SW480 (cell line): ENCODE results near the gene GALNT10.
A peak's percentile ranks its signal among the peaks of the same experiment; 100 is the strongest.
"Not testable (repeated sequence)": the region's sequence is repeated elsewhere in the genome, so short reads cannot be mapped to it uniquely, and the experiment has no call there.

Experiments
- DNase-seq: peaks from one replicate; pipeline ENCODE4 v3.0.0-alpha.2; 2016; ENCODE audit warnings: low spot score

Gene GALNT10, protein sequence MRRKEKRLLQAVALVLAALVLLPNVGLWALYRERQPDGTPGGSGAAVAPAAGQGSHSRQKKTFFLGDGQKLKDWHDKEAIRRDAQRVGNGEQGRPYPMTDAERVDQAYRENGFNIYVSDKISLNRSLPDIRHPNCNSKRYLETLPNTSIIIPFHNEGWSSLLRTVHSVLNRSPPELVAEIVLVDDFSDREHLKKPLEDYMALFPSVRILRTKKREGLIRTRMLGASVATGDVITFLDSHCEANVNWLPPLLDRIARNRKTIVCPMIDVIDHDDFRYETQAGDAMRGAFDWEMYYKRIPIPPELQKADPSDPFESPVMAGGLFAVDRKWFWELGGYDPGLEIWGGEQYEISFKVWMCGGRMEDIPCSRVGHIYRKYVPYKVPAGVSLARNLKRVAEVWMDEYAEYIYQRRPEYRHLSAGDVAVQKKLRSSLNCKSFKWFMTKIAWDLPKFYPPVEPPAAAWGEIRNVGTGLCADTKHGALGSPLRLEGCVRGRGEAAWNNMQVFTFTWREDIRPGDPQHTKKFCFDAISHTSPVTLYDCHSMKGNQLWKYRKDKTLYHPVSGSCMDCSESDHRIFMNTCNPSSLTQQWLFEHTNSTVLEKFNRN

DNA sequence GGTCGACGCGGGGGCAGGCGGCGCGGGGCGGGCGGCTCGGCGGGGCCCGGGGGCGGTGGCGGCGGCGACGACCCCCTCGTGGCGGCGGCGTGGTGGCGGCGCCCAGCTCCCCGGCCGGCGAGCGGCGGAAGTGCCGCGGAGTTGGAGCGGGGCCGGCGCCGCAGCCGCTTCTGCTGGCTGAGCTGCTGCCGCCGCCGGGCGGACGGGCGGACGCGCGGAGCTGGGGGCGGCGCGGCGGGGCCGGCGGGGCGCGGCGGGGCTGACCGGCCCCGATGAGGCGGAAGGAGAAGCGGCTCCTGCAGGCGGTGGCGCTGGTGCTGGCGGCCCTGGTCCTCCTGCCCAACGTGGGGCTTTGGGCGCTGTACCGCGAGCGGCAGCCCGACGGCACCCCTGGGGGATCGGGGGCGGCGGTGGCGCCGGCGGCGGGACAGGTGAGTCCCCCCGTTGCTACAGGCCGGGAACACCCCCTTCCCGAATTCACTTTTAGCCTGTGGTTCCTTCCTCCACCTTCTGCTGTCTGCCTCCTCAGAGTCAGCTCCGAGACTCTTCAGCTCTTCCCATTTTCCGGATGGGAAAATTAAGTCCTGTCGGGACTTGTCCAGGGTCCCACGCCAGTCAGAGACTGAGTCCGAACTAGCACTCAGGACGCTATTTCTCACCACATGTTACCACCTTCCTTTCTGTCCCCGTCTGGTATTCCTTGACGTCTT, at the start of gene GALNT10:
GALNT10 (plus strand) TSS at position 139 of the 710 bp plus-strand sequence; CDS start at position 273, 134 bp downstream.
- DNase-seq, result peak; percentile 65

DNA sequence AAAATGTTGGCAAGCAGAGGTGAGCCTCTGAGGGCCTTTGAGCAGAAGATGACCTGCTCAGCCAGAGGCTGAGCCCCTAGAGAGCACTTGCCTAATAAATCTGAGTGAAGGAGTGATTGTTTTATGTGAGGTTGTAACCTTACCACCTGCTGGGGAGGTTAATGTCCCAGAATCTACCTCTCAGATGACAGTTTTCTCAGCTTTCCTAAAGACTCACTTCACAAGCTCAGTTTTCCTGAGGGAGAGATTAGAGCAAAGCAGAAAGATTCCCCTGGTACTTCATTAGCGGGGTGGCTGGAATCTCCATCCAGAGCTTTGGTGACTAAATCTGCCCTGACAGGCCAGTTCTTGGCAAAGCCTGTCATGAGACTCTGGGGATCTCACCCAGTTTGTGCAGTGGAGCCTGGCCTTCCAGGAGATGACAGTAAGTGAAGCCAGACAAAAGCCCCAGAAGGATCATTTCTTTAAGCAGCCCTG, 48.8 kb upstream of the GALNT10 start:
- DNase-seq, result no peak

DNA sequence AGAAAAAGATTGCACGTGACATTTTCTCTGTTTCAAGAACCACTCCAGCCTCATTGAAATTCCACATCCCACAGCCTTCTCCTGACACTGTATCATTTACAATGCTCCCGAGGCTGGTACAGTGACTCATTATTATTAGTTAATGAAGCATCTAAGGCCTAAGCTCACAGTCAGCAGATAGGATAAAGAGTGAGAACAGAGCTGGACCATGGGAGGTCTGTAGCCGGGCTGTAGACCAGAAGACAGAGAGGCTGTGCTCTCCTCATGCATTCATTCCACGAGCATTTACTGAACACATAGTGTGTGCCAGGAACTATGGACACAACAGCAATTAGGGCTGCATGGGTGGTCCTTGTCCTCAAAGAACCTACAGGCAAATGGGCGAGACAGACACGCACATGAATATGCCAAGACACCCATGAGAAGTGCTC, 47.3 kb upstream of the GALNT10 start:
- DNase-seq, result no peak

DNA sequence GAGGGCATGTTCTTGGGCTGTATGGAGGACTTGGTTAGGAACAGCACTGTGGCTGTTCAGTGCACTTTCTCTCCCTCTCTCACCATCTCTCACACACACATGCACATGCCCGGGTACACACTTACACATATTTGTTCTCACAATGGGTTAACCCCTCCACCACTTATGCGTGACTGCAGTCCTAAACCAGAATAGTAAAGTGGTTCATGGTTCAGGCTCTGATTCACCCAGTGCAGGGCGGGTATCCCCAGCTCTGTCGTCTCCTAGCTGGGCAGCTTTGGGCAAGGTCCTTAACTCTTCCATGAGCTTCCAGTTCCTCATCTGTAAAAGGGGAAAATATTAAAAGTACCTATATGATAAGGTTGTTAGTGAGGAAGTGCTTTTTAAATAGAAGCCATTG, 45.3 kb upstream of the GALNT10 start:
- no peak for DNase-seq

DNA sequence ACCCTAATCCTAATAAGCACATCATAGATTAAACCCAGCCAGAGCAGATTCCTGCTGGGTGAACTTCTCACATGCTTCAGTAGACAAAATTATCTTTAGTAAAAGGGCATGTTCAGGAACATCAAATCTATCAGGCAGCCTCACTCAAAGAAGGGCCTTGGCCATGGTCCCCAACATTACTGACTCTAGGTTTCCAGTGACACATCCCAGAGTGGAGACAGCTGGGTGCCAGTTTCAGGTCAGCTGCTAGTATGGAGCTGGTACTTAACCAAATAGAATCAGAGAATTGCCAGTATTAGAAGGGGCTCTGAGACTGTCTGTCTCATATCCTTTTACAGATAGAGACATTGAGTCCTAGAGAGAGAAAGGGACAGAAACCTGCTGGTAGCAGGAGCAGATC, 44.1 kb upstream of the GALNT10 start:
- DNase-seq, result no peak

DNA sequence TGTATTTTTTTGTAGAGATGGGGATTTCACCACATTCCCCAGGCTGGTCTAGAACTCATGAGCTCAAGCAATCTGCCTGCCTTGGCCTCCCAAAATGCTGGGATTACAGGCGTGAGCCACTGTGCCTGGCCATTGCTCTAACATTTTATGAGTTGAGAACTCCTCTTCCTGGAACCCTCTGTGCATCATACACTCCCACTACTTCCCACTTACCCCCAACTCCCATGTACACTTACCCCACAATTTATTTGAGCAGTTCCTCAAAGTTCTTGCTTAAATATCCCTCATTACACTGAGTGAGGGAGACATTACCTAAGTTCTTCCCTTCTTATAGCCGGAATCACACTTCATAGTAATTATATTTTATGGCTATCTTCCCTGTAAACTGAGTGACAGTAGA, 42.9 kb upstream of the GALNT10 start:
- no peak for DNase-seq

DNA sequence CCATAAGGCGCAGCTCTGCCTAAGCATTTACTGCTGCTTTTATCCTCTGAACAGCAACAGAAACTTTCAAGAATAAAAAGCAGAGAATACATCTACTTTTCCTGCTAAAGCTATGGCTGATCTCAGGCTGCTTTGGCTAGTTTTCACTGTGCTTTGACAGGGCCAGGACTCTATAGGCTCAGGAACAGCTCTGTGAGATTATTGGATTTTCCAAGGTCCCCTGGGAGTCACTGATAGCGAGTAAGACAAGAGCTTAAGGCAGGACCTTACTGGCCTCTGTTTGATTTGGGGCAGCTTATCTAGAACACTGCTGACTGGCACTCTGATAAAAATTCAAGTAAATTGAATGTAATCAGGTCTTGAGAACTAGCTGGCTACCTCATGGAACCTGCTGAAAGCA, 40.1 kb upstream of the GALNT10 start:
- not testable (repeated sequence) for DNase-seq

DNA sequence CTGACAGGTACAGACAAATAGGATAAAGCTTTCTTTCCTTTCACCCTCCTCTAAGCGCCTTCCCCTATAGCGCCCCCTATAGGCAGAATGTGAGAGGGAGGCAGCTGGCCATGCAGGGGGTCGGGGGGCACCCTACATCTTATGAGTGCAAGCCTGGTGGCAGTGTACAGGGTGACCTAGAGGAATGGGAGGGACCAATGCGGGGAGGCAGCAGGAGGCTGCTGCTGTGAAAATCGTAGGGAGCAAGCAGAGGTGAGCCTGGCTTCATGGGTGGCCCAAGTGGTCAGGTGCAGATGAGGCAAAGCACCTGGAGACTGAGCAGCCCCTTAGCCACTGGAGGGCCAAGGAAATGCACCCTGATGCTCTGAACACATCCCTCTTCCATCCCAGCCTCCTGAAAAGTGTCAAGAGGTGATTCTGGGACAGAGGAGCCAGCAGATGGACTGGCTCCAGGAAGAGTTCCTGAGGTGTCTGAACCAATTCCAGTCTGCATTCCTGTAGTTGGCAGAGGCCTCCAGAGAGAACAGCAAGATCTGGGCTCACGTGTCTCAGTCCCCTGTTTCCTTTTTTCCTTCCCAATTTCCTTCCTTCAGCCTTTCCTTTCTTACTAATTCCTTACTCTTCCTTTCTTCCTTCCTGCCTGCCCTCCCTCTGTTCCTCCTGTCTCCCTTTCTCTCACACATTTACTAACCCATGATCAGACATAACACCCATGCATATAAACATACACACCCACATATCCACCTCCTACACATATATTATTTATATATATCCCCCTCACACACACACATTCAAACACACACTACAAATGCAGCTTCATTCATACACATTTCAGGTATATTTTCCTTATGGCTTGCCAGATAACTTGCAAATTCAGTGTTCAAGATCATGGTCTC, 32.8 kb upstream of the GALNT10 start:
- DNase-seq, result no peak

DNA sequence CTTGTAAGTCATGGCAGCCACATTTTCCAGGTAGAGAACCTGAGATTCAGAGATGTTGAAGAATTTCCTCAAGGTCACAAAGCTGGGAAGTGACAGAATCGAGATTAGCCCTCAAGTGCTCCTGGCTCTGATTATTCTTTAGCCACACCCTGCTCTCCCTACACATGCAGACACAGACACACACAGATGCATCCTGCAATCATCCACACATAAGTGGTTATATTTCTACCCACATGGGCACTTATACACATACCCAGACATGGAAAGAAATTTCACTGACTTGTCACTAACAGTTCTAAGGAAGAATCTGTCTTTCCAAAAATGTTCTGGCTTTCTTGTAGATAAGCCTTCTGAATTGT, 32.2 kb upstream of the GALNT10 start:
- no peak for DNase-seq

DNA sequence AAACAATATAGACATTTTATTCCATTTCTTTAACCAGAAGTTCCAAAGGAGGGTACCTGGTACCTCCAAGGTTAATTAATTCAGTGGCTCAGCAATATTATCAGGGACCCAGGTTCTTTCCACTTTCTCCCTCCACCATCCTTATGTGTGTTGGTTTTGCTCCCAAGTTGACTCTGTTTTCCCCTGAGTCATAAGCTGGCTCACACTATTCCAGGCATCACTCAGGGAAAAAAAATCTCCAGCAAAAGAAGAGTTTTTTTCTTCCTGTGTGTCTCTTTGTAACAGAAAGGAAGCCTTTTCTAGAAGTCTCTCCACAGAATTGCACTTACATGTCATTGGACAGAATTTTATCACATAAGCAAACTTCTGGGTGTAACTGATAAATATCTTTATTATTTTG, 31.2 kb upstream of the GALNT10 start:
- no peak for DNase-seq

DNA sequence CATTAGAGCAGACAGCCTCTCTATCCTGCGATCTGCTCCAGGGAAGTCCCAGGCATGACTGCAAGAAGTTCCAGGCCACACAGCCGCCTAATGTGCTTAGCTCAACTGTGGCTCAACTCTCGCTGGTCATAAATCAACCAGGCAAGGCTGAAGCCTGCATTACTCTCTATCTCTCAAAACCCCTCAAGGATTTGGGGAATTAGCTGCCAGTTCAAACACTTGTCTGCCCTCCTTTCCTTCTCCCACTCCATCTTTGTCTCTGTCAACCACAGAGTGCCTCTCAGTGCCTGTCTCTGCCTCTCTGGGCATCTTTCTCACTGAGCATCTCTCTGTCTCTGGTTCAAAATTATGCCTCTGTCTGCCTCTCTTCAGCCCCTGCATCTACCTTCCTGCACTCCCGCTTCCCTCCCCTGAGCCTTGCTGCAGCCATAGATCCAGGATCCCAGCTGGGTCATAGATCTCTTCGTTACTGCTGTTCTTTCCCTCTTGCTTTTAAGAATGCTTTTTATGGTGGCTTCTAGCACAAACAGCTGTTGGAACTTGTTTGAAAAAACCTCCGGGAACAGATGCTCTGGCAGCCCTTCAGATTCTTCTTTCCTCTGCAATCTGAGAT, 27.9 kb upstream of the GALNT10 start:
- DNase-seq, result no peak

DNA sequence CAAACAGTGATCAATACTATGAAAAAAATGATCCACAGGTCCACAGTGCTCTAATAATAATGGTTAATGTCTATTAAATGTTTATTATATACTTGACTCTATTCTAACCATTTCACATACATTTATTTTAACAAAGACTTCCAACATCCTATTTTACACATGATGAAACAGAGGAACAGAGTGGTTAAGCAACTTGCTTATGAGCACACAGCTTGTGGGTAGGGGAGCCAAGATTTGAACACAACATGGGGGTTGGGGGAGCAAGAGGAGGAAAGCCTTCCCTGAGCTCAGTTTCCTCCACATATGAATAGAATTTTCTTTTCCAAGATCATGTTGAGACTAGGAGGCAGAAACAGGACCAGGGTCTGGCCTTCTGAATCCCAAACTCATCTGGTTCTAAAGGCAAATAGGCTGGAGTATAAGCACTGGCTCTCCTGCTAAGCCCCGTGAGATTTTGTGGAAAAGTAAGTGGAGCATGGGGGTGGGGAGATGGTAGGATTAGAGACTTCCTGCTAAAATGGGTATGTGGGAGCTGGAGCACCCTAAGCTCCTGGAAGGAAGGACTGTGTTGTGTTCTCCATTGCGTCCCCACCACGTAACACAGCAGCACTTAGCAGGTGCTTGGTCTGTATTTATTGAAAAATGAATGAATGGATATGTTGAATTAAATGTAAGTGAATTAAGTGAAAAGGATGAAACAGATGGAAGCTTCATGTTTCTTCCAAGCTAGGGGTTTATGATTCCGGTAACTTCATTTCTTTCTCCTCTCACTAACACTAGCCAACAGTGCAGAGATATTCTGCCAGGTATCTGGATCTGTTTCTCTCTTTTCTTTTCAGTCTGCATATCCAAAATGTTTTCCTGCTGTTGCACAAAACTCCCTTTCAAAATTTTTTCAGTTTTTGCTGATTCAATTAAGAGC, 26.9 kb upstream of the GALNT10 start:
- no peak for DNase-seq

DNA sequence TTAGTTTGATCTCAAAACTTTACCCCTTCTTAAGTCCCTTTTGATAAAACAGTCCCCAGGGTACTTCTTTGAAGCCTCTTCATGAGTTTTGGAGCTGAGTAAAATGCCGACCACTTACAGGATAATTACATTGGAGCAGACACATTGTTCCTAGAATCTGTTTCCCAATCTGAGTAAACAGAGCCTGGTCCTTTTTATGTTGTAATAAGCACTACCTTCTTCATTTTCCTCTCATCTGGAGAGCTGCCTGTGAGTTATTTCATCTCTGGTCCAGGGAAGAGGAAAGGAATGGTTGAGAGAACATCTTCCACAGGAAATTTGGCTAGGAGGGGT, 26.3 kb upstream of the GALNT10 start:
- DNase-seq, result no peak

DNA sequence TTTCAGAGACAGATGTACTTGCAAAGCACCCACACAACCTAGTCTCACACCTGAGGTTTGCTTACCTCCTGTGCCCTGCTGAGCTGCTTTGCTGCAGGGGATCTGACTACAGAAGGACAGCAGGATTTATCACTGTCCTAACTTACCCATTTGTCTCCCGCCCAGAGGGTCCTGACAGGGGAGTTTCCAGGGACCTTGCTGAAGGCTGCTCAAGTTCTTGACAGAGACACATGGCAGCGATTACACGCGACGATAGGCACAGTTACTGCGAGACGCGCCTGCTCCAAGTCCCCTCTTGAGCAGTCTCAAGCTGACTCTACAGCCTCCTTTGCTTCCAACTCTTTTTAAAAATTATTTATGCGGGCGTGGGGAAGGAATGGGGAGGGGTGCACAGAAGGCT, 24.6 kb upstream of the GALNT10 start:
- DNase-seq, result no peak

DNA sequence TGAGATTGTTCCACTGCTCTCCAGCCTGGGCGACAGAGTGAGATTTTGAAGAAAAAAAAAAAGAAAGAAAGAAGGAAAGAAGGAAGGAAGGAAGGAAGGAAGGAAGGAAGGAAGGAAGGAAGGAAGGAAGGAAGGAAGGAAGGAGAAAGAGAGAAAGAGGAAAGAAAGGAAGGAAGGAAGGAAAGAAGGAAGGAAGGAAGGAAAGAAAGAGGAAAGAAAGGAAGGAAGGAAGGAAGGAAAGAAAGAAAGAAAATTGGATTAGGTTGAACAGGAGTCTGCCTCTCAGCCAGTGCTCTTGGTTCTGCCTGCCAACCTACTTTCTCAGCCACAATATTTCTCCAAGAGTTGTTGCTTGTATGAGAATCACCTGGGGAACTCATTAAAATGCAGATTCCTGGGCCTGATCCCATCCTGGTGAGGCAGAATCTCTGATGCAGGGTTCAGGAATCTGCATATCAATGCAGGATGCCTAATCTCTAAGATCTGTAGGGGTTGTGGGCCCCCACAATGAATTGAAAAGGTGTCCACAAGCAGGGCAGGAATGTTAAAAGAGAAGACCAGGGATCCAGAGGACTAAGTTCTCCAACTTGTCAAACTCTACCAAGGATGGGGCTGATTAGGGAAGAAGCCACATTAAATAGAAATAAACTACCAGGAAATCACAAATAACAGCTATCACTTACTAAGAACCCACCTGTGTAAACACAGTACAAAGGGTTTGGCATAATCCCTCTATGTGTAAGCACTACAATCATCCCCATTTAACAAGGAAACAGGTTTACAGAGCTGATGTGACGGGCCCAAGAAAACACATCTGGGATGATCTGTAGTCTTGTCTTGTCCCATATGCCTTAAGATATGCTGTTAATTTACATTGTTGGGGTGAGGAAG, 23.4 kb upstream of the GALNT10 start:
- DNase-seq, result no peak

DNA sequence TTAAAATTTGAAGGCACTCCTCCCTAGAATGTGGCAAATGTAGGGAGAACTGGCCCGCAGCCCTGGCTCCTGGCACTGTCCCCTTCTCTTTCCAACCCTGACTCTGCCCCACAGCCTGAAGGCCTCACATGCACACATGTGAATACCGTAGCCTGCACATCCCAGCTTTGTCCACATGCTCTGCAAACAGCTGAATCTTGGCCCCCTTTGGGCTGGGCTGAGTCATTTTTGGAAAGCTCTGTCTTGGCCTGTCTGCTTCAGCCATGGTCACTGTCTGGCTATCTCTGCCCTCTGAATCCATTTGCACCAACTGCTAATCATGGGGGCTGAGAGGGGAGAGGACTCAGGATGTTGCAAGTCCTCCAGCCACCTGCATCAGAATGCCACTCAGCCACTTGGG, 22.1 kb upstream of the GALNT10 start:
- DNase-seq, result no peak

DNA sequence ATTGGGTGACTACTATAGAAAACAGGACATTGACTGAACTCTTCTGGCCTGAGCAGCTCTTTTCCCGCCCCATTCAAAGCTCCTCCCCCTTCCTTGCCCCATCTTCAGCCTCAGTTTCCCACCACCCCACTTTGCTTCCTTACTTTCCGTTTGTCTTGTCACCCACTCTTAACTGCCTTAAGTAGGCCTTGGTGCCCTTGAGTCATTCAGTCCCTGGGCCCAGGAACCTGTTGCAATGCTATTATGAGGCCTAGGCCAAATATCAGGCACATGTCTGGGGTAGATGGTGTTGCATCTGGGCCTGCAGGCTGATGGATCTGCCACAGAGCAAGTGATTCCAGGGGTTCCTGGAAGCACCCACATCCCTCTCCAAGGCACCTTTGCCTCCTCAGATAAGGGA, 17.7 kb upstream of the GALNT10 start:
- DNase-seq, result no peak

DNA sequence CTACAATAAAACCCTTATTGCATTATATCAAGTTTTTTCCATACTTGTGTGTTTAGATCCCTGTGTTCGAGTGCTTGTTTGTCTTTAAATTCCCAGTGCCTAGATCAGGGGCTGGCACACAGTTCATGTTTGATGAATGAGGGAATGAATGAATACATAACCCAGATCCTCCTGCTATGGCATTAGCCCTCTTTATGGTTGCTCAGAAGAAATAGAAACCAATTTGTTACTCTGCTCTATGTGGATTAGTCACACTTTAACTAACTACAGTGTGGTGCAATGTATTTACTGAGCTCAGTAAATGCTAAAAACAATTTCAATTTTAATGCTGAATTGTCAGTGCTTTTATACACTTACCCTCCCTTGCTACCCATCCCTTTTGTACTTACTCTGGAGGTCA, 16.4 kb upstream of the GALNT10 start:
- no peak for DNase-seq

DNA sequence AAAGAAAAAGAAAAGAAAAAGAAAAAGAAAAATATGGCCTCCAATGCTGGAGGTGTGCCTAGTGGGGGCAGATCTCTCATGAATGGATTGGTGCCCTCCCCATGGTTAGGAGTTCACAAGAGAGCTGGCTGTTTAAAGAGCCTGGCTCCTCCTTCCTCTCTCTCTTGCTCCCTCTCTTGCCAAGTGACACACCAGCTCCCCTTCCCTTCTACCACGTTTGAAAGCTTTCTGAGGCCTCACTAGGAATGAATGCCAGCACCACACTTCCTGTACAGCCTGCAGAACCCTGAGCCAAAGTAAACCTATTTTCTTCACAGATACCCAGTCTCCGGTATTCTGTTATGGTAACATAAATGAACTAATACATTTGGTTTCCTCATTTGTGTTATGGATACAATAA, 14.4 kb upstream of the GALNT10 start:
- DNase-seq, result no peak

DNA sequence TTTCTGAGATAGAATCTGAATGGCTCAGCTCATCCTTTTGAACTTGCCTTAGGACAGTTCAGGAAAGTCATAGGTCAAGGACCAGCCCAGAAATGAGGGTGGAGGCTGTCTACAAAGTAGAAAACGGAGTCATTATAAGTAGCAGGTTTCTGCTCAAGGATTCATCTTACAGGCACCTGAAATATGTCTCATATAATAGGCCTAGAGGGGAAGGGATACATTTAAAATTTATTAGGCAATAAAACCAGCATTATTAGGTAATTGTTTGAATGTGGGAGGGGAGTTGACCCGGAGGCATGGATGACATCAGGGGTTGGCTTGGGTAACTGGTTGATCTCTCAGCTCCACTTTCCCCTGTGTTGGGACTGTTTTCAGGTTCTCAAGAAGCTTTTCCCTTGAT, 11.9 kb upstream of the GALNT10 start:
- DNase-seq, result no peak
